HG03354 (cell line): ENCODE data around the gene CES2.
"Not testable (repeated sequence)": the region's sequence is repeated elsewhere in the genome, so short reads cannot be mapped to it uniquely, and the experiment has no call there.

Source experiments
- ATAC-seq: cut with Tn5 transposase; IDR thresholded peaks from one replicate; pipeline ENCODE4 v1.9.1; 2021; ENCODE audit warnings: mild to moderate bottlenecking; ENCODE audit not compliant: unreplicated experiment, poor library complexity, severe bottlenecking

CES2 gene

DNA sequence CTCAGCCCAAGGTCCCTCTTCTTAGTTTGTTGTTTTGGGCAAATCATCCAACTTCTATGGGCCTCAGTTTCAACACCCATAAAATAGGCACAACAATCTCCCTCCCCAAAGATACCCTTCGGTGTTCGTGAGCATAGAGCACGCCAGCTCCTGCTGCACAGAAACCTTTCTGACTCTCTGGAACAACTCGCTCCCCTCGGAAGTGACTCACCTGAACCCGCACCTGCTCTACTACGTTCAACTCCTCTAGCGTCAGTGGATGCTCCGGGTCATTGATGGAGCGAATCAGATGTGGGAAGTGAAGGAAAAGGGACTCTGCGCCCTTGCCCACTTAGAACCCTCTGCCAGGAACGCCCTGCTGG lies 1.6 kb upstream of the CES2 start:
- peak; percentile 21 for ATAC-seq

DNA sequence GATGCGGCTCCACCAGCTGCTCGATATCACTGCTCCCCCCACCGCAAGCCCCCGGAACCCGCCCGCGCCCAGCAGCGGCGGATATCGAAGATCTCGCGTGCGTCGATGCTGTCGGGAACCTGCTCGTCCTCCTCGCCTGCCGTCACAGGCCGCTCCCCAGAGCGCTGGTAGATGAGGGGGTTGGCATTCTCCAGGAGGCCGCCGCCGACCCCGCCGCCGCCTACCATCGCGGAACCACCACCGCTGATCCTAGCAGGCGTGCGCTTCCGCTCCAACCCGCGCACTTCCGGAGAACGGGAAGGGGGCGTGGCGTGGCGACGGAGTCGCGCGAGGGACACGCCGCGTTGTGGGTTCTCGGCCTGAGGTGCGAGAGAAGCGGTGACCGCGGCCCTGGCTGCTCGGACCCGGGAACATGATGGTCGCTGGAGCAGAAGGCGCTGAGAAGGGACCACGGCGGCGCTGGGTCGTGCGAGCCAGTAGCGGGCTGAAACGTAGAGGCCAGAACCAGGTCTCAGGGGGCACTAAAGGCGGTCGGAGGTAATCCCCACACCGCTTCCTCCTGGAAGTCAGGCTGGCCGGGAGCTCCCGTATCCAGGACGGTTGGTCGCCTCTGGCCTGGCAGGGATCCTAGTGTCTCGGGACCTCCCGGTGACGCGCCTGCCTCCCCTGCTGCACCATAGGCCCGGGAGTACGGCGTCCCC lies 1.0 kb upstream of the CES2 start, which contains the start of gene CIAO2B:
TSS of gene CIAO2B (minus strand) at position 265 of the 701 bp plus-strand sequence. CDS start at position 227, 38 bp downstream.
- ATAC-seq, result peak; percentile 78

- ATAC-seq, result not testable (repeated sequence)
Measured at GRCh38 chr16:66934839-66935313, 440 bp upstream of the CES2 start.

- no peak for ATAC-seq
Measured at GRCh38 chr16:66936462-66936861, 1.1 kb downstream of the CES2 start.

DNA sequence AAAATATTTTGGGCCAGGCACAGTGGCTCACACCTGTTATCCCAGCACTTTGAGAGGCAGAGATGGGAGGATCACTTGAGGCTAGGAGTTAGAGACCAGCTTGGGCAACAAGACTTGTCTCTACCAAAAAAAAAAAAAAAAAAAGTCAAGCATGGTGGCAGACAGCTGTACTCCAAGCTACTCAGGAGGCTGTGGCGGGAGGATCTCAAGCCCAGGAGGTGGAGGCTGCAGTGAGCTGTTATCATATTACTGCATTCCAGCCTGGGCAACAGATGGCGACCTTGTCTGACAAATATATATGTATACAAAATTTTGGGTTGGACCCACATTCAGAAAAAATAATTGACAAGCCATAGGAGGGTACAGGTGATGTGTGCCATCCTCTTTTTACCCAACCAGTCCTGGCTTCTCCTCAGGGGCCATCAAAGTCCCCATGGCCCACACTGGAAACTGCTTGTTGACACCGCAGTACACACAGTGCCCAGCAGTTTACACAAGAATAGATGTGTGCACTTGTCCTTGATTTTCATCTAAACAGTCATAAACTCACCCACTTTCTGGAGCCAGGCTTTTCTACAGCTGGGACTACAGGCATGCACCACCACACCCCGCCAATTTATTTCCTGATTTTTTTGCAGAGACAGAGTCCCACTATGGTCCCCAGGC lies 1.7 kb downstream of the CES2 start:
- no peak for ATAC-seq

- ATAC-seq, result no peak
Measured at GRCh38 chr16:66937725-66938337, 2.5 kb downstream of the CES2 start.

- no peak for ATAC-seq
Measured at GRCh38 chr16:66939366-66939765, 4.0 kb downstream of the CES2 start.

DNA sequence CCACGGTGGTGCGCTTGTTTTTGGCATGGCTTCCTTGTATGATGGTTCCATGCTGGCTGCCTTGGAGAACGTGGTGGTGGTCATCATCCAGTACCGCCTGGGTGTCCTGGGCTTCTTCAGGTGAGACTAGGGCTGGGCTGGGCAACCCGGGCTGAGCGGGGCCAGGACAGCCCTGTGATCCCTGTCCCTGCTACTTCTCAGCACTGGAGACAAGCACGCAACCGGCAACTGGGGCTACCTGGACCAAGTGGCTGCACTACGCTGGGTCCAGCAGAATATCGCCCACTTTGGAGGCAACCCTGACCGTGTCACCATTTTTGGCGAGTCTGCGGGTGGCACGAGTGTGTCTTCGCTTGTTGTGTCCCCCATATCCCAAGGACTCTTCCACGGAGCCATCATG lies 4.9 kb downstream of the CES2 start:
- ATAC-seq, result no peak

DNA sequence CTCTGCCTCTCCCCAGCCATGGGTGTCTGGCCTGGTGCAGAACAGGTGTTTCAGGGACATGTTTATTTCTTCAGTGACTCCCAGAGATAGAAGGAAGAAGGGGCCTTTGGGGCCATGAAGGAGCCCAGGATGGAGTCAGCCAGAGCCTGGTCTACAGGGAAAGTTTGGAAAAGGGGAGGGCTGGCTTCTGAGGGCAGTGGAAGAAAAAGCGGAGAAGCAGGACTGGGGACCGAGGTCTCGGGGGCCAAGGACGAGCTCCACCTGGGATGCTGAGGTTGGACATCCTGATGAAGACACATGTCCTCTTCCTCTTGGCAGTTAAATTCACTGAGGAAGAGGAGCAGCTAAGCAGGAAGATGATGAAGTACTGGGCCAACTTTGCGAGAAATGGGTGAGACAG lies 7.7 kb downstream of the CES2 start:
- ATAC-seq, result no peak

- no peak for ATAC-seq
Measured at GRCh38 chr16:66943426-66944053, 8.2 kb downstream of the CES2 start.

DNA sequence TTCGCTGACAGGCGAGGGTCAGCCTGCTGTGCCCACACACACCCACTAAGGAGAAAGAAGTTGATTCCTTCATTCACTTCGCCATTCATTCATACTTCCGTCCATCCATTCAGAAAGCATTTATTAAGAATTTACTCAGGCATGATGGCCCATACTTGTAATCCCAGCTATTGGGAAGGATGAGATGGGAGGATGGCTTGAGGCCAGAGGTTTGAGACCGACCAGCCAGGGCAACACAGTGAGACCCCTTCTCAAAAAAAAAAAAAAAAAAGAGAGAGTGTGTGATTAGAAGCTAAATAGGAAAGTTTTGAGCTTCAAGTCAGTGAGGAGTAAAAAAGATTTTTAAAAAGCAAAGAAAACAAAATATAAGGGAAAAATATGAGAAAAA lies 8.7 kb downstream of the CES2 start:
- ATAC-seq, result no peak

- ATAC-seq, result not testable (repeated sequence)
Measured at GRCh38 chr16:66944971-66945370, 9.7 kb downstream of the CES2 start.

DNA sequence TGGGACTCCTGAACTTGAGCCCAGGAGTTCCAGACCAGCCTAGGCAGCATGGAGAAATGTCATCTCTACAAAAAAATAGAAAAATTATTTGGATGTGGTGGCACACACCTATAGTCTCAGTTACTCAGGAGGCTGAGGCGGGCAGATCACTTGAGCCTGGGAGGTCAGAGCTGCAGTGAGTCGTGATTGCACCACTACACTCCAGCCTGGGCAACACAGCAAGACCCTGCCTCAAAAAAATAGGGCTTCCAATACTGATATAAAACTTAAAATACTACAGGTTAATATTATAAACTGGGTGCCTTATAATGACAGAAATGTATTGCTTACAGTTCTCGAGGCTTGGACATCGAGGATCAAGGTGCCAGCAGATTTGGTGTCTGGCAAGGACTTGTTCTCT lies 10.6 kb downstream of the CES2 start:
- no peak for ATAC-seq

DNA sequence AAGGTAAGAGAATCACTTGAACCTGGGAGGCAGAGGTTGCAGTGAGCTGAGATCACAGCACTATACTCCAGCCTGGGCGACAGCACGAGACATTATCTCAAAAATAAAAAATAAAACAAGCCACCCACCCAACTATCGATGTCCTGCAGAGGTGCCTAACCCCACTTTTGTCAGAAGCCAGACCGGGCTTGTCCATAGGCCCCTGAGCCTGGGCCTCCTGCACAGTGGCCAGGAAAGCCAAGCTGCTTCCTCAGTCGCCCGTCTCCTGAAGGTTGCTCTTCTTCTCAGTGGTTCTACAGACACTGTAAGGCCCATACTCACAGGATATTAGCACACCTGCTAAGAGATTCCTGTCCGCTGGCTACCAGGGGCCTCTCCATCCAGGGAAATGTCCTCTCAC lies 11.2 kb downstream of the CES2 start:
- ATAC-seq, result no peak

DNA sequence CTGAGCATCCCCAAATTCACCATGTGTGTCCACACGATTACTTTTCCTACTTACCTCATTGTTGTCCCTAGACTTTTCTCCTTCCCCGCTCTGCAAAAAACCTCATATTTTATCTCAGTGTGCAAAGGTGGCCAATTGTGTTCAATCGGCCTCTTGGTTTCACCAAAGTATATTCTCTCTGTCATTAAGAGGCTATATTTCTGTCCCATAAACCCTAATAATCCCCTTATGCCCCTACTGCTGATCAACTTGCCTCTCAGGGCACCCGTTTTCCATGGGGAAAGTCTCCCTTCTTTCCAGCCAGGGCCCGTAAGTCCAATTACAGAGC lies 11.6 kb downstream of the CES2 start:
- ATAC-seq, result no peak

GRCh38 chr16:66947302-66948065 lies 12.2 kb downstream of the CES2 start:
- ATAC-seq, result peak; percentile 81

- no peak for ATAC-seq
Measured at GRCh38 chr16:66948134-66948836, 13.0 kb downstream of the CES2 start.

DNA sequence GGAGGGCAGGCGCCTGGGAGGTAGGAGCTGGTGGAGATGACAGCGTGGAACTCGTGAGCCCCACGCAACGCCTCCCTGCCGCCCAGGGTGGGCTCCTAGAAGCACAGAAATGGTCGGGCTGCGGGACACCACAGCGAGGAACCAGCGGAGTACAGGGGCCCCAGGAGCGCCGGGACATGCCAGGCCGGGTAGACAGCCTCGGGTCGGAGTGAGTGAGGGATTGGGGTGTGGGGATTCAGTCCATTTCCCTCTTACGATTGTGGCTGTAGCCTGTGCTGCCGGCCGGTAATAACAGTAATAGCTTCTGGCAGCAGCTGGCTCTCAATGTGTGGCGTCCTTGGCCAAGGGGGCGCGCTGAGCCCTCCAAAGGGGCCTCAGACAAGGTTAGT lies 13.5 kb downstream of the CES2 start:
- ATAC-seq, result no peak

DNA sequence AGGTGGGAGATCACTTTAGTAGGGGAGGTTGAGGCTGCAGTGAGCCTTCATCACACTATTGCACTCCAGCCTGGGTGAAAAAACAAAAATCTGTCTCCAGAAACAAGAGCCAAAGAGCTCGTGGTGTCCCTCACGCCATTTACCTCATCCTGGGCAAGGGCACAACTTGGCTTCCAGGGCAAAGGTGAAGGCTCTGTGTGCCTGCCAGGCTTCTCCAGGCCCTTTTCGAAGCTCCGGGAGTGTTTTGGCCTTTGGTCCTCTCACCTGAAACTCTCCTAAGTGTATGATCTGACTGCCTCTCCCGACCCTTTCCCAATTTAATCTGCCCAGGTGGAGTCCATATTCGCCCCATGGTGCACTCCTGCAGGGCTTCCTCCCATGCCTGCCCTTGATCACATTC lies 14.2 kb downstream of the CES2 start:
- ATAC-seq, result no peak
